ENCODE data around the gene ARHGAP24.

- TF ChIP-seq CTCF (conservative IDR thresholded peaks at IDR 0.05 in 1 of 2, IDR thresholded peaks at IDR 0.05 in 1 of 2; ENCODE audit: extremely low read depth in 1 of 2, insufficient read depth in 1 of 2, low read depth in 1 of 2, low read length in 2 of 2): no peak
- no peak for TF ChIP-seq EZH2 (IDR thresholded peaks at IDR 0.05; ENCODE audit: borderline replicate concordance, low read length)
Observed at GRCh38 chr4:85577307-85577706, 102.4 kb downstream of the ARHGAP24 start.

Measured in mammary epithelial cell (primary cell).